ENCODE results near the gene FN3KRP. TPM values are rescaled to one million over a fixed set of nuclear protein-coding genes. Genes with fewer than 3 reads are reported as not detected.

The FN3KRP gene
- total and polyA plus RNA-seq, 2 of the 13 experiments (the other 11 are each of a cell fraction or from before 2014, with no cell fraction given) = 22.4 to 28.2 TPM

GRCh38 chr17:82775001-82775823 is 58.7 kb downstream of the FN3KRP start (continued):
- TF ChIP-seq GMEB2 (CRISPR knock-in tag; IDR thresholded peaks at IDR 0.05; ENCODE audit: low read depth) (no peak), MEIS2 (CRISPR knock-in tag; IDR thresholded peaks at IDR 0.05) (peak; percentile 24; the same call in 1 of the 2 replicates), ATF7-NPFF (CRISPR knock-in tag; IDR thresholded peaks at IDR 0.05; ENCODE audit: low read depth) (0 out of 2 replicates have a peak, but pooled peaks have one; percentile 60), ZKSCAN1 (IDR thresholded peaks at IDR 0.05; ENCODE audit: low read length) (no peak), TEAD2 (CRISPR knock-in tag; IDR thresholded peaks at IDR 0.05) (no peak), ZNF580 (CRISPR knock-in tag; IDR thresholded peaks at IDR 0.05; ENCODE audit: borderline replicate concordance, low read depth) (0 out of 2 replicates have a peak, but pooled peaks have one; percentile 53), ZNF720 (CRISPR knock-in tag; IDR thresholded peaks at IDR 0.05) (no peak), EZH2 (conservative IDR thresholded peaks at IDR 0.05; ENCODE audit: low read depth, low read length) (no peak), STAG1 (CRISPR knock-in tag; IDR thresholded peaks at IDR 0.05) (peak; percentile 92), BRF2 (CRISPR knock-in tag; IDR thresholded peaks at IDR 0.05) (no peak), SMAD3 (CRISPR knock-in tag; IDR thresholded peaks at IDR 0.05) (peak; percentile 79; the same call in 1 of the 2 replicates), FOXK2 (IDR thresholded peaks at IDR 0.05) (no peak), NFIB (CRISPR knock-in tag; IDR thresholded peaks at IDR 0.05; ENCODE audit: borderline replicate concordance) (no peak), RFX3 (CRISPR knock-in tag; IDR thresholded peaks at IDR 0.05) (no peak), ZNF589 (CRISPR knock-in tag; conservative IDR thresholded peaks at IDR 0.05) (no peak), HOXA7 (CRISPR knock-in tag; IDR thresholded peaks at IDR 0.05) (no peak), XBP1 (CRISPR knock-in tag; IDR thresholded peaks at IDR 0.05) (no peak), ZSCAN21 (CRISPR knock-in tag; IDR thresholded peaks at IDR 0.05; ENCODE audit: borderline replicate concordance) (no peak), PCBP2 (optimal IDR thresholded peaks at IDR 0.05; ENCODE audit: low read depth, low read length, poor library complexity, severe bottlenecking) (no peak), ATF7 (IDR thresholded peaks at IDR 0.05) (no peak), ATF7 (CRISPR knock-in tag; IDR thresholded peaks at IDR 0.05) (no peak), ESRRA (CRISPR knock-in tag; IDR thresholded peaks at IDR 0.05; ENCODE audit: low read depth) (no peak), KDM1A (CRISPR knock-in tag; IDR thresholded peaks at IDR 0.05) (no peak), MTA1 (CRISPR knock-in tag; IDR thresholded peaks at IDR 0.05; ENCODE audit: borderline replicate concordance) (no peak; the same call in 1 of the 2 replicates), ZNF296 (CRISPR knock-in tag; conservative IDR thresholded peaks at IDR 0.05) (no peak), E2F2 (CRISPR knock-in tag; IDR thresholded peaks at IDR 0.05; ENCODE audit: borderline replicate concordance) (peak; percentile 20; the same call in 1 of the 2 replicates), ZNF468 (CRISPR knock-in tag; IDR thresholded peaks at IDR 0.05) (no peak), RORA (CRISPR knock-in tag; IDR thresholded peaks at IDR 0.05) (no peak), SALL2 (CRISPR knock-in tag; IDR thresholded peaks at IDR 0.05) (peak; percentile 31; the same call in 1 of the 2 replicates)
